GM19193 (cell line): Measurements from ENCODE around the gene CYB561.

Experiments used
- POLR2A ChIP-seq: IDR thresholded peaks from 4 replicates; pipeline ENCODE4 v1.6.1; 2011; ENCODE audit not compliant: insufficient read depth, insufficient read length; ENCODE audit errors: extremely low read depth

Gene CYB561

DNA sequence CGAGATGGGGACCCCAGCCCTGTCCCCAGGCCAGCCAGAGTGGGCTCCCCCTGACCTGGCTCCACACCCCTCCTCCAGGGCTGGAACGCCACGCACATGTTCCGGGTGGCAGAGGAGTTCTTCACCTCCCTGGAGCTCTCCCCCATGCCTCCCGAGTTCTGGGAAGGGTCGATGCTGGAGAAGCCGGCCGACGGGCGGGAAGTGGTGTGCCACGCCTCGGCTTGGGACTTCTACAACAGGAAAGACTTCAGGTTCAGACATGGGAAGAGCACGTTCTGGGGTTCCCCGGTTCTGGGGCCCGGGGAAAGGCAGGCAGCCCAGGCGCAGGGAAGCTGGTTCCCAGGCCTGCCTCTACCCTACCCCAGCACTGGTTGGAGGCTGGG, 35.4 kb upstream of the CYB561 start:
- no peak for TF ChIP-seq POLR2A

GRCh38 chr17:63480826-63481487, 34.9 kb upstream of the CYB561 start:
- no peak for TF ChIP-seq POLR2A

- TF ChIP-seq POLR2A: no peak
Measured at GRCh38 chr17:63480192-63480784, 34.2 kb upstream of the CYB561 start.

DNA sequence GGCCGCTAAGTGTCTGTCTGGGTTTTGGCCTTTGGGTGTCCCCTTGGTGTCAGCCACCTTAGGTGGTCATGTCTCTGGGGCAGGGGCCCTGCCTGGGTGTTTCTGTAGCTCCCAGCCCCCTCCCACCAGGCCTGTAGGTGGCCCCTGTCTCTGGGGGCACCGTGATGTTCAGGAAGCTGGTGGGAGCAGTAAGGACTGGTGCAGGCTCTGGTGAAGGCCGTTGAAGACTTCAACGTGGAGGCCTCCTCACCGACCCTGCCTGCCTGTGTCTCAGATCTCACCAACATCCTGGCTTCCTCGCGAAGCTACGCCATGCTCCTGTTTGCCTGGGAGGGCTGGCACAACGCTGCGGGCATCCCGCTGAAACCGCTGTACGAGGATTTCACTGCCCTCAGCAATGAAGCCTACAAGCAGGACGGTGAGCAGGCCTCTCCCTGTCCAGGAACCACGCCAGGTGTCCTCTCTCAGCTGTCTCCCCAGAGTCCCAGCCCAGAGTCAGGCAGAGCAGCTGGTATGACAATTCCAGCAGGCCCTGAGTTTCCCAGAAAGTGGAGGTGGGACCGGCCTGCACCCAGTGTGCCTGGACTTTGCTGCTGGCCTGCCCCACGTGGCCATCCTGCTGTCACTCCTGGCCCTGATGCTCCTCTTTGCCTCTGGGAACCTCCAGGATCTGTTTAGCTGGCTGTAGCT, 33.5 kb upstream of the CYB561 start:
- no peak for TF ChIP-seq POLR2A

- no peak for TF ChIP-seq POLR2A
Measured at GRCh38 chr17:63478814-63479494, 32.8 kb upstream of the CYB561 start.

DNA sequence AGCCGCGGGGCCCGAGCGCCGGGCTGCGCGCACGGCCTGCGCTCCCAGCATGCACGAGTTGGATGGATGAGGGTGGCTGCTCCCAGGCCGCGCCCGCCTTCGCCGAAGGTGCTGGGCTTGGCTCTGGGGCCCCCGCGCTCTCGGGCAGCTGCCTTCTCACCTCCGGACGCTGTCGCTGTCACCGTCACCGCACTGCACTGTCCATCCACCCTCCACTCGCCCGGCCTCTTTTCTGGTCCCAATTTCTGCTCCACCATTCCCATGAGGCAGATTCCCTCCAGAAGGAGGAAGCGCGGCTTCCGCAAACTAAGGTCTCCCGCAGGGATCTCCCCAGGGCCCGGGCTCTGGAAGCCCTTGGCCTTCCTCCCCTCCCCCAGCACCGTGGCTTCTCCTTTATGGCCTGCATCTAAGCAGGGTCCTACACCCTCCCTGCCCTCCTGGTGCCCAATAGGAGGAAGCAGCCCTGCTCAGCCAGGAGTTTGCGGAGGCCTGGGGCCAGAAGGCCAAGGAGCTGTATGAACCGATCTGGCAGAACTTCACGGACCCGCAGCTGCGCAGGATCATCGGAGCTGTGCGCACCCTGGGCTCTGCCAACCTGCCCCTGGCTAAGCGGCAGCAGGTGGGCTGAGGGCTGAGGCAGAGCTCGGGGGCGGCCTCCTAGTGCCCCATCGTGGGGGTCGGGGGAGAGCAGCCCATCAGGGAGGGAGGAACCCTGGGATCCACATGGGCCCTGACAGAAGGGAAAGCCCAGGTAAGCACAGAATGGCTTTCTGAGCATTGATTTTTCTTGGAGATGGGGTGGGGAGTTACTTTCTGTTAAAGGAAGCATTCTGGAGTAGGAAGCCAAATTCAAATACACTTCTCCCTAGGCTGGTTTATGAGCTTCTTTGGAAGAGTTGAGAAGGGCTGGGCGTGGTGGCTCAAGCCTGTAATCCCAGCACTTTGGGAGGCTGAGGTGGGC, 31.7 kb upstream of the CYB561 start:
- TF ChIP-seq POLR2A: no peak

GRCh38 chr17:63476854-63477479, 30.9 kb upstream of the CYB561 start, which contains the start of gene ACE:
TSS of gene ACE (plus strand) at chr17:63477061. CDS start at chr17:63477095, 34 bp downstream.
- no peak for TF ChIP-seq POLR2A

DNA sequence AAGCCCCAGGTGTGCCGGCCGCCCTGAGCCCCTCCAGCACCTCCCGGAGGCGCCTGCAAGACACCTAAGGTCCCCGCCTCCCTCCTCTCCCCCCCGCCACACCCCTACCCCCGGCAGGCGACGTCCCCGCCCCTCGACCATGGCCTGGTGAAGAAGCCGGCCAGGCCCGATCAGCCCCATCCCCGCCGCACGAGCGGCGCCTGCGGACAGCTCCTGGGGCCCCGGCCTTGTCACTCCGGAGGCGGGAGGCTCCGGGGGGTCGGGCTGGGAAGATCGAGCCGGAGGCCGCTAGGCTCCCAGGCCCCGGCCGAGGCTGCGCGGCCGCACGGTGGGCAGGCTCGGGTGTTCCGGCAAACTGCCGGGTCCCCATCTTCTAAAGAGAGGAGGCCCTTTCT, 30.4 kb upstream of the CYB561 start:
- TF ChIP-seq POLR2A: no peak

GRCh38 chr17:63475491-63476412, 29.6 kb upstream of the CYB561 start:
- no peak for TF ChIP-seq POLR2A

DNA sequence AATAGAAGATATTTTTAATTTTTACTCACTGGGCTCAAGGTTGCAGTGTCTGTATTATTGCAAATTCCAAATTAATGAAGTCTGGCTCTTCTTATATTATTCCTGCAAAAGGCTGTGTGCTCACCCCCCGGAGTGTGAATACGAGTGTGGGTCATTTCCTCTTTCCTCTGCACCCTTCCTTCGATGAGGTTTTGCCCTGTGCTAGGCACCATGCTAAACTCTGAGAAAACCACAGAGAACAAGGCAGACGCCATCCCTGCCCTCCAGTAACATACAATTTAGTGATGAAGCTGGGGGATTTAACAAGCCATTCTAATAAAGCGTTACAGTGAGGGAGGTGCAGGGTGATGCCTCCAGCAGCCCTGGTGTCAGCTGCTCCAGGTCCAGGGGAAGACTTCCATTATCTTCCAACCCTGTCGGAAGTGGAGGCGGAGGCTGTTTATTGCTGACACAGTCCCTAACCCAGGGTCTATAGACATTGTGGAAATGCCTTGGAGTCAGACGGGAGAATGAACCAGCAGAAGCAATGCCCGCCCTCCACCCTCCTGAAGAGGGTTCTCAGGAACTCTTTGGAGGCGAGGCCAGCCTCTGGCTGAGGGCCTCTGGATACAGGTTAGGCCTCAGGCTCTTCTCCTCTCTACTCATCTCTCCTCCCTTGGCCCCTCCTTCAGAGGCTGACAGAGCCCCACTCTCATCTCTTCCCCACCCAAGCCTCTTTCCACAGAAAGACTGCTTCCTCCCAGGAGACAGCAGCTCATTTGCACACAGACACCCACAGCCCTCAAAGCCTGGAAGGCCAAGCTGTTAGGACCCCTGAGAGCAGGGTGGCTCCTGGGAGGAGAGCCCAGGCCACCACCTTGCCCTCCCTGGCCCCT, 28.7 kb upstream of the CYB561 start:
- TF ChIP-seq POLR2A: no peak

DNA sequence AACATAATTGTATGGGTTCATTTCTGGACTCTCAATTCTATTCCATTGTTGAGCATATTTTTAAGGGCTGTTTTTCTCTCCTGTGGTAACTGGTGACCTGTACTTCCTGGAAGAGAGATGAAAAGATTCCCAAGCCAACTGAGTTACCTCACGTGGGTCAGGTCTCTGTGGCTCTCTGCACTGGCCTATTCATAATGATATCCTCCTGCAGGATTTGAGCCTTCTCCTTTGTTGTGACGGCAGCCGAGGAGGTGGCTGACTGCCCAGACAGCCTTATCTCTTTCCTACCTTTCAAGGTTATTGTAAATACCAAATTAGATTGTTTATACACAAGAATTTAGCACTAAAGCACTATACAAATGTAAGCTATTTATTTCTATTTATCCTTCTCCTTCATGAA, 28.1 kb upstream of the CYB561 start:
- no peak for TF ChIP-seq POLR2A

DNA sequence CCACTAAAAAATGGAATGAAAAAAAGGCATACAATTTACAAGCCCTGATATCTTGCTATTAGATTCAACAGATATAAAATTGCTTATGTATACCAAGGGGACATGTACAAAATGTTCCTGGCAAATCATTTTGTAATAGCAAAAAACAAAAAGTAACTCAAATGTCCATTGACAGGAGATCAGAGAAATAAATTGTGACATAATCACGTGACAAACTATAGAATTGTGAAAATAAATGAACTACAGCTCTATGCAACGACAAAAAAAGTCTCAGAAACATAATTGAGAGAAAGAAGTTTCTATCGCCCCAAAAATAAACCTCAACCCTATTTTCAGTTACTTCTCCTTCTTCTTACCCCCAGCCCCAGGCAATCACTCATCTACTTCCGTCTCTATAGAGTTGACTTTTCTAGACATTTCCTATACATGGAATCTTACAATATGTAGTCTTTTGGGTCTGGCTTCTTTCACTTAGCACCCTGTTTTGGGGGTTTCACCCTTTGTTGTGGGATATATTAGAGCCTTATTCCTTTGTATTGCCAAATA, 18.7 kb upstream of the CYB561 start:
- TF ChIP-seq POLR2A: no peak

DNA sequence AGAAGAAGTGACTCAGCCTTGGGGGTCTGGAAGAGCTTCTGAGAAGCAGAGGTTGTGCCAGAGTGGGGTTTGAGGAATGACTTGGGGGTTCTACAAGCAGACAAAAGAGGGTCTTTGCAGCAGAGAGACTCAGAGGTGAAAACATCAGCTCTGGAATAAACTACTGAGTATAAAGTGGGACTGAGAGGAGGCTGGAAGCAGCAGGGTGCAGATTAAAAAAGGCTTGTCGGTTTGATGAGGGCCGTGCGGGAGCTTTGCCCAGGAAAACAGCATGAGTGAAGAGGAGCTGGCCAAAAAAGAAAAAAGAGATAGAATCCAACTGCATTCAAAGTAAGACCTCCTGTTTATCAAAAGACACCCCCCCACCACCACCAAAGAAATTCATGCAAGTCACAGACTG, 17.7 kb upstream of the CYB561 start:
- TF ChIP-seq POLR2A: no peak
